Adipocyte (in vitro differentiated cells): ENCODE measurements around the gene LRRC43.

Experiments used
- DNase-seq: peaks from one replicate; pipeline ENCODE4 v3.0.0-alpha.2; 2015; ENCODE audit warnings: low read depth
- H3K27me3 ChIP-seq: replicated peaks from 2 replicates; pipeline ENCODE4 v1.7.0; 2013; ENCODE audit warnings: mild to moderate bottlenecking, low read length, moderate library complexity; ENCODE audit not compliant: control insufficient read depth, insufficient read depth
- H3K36me3 ChIP-seq: 2 replicates; pipeline ENCODE4 v1.7.0; 2013; ENCODE audit warnings: low read length, mild to moderate bottlenecking, moderate library complexity; ENCODE audit not compliant: control insufficient read depth, insufficient read depth, severe bottlenecking
- H3K4me1 ChIP-seq: 2 replicates; pipeline ENCODE4 v1.7.0; 2013; ENCODE audit warnings: mild to moderate bottlenecking, low read length, moderate library complexity; ENCODE audit not compliant: control insufficient read depth, insufficient read depth
- H3K4me3 ChIP-seq: 2 replicates; pipeline ENCODE4 v1.7.0; 2013; ENCODE audit warnings: mild to moderate bottlenecking, low read length, moderate library complexity
- H3K9ac ChIP-seq: 2 replicates; pipeline ENCODE4 v1.7.0; 2013; ENCODE audit warnings: mild to moderate bottlenecking, low read length, moderate library complexity
- H3K9me3 ChIP-seq: 2 replicates; pipeline ENCODE4 v1.7.0; 2013; ENCODE audit warnings: mild to moderate bottlenecking, low read length, moderate library complexity; ENCODE audit not compliant: control insufficient read depth

Gene LRRC43, protein sequence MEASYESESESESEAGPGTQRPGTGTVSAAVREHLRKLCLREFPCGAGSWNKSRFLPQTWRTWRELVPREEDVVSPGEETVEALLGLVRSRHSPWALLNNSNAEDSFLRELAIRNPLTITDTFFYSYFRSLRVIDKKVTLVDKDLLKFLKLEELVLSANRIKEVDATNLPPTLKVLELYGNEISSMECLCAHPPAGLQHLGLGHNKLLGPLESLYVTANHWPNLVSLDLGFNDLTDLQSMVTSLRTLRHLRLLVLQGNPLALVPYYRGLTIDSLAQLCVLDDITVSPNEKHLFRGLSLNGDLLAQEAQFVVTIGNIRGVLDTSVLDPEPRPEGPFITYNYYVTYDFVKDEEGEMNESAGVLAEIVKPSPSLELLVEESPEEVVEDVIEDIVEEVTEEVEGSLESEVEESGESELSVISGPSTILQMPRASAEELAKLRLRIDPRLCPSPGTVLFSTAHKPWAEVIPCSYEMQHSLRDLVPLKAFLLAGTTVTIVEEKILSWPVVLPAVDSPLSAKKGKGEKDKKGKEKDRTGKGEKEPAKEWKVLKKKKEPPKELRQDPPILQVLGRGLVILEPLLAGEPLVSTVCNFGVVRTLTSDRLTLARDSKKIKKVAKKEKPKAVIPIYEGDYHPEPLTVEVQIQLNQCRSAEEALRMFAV

GRCh38 chr12:122182887-122183587 is at the start of gene LRRC43:
Gene LRRC43, plus strand, starts transcription at chr12:122183123. Its CDS starts 22 bp downstream, at chr12:122183145.
- Histone ChIP-seq H3K36me3 (no peaks in the 10 kb centered on the region), H3K27me3 (no peaks in the 10 kb centered on the region), H3K4me3 (peak within 1 kb of the TSS; percentile 80), H3K9me3 (no peaks in the 10 kb centered on the region), H3K4me1 (peaks cover 5% of the 10 kb centered on the region), H3K9ac (peak within 1 kb of the TSS; percentile 77)
- DNase-seq: peak; percentile 34

- DNase-seq: no peak
- H3K4me3 ChIP-seq: no peak overlapping the region
- H3K4me1 ChIP-seq: no peaks in the 10 kb centered on the region
- no peaks in the 10 kb centered on the region for H3K9me3 ChIP-seq
- H3K27me3 ChIP-seq: no peaks in the 10 kb centered on the region
- peaks cover 69% of the 10 kb centered on the region for H3K36me3 ChIP-seq
- no peak overlapping the region for H3K9ac ChIP-seq
Observed at GRCh38 chr12:122133192-122133950, 49.6 kb upstream of the LRRC43 start.

GRCh38 chr12:122135437-122136031 is 47.4 kb upstream of the LRRC43 start:
- H3K36me3 ChIP-seq: peaks cover 60% of the 10 kb centered on the region
- H3K4me1 ChIP-seq: no peaks in the 10 kb centered on the region
- H3K4me3 ChIP-seq: no peak overlapping the region
- DNase-seq: no peak
- no peak overlapping the region for H3K9ac ChIP-seq
- H3K9me3 ChIP-seq: no peaks in the 10 kb centered on the region
- no peaks in the 10 kb centered on the region for H3K27me3 ChIP-seq

DNA sequence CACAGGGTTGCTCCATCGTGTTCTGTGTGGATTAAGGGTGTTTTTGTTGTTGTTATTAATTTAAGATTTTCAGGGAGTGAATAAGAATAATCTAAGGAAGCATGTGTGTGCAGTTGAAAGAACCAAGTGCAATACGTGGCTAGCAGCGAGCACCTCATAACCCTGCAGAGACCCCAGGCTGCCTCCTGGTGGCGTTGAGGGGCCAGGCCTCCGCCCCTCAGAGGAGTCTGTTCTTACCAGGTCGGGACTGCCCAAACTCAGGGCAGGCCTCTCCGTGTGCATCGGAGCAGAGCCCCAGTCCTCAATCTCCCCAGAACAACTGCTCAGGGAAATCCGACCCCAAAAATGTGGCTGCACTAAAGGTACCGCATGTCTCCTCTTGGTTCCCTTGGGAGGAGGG is 45.7 kb upstream of the LRRC43 start:
- DNase-seq: no peak
- H3K27me3 ChIP-seq: no peaks in the 10 kb centered on the region
- no peaks in the 10 kb centered on the region for H3K4me1 ChIP-seq
- H3K4me3 ChIP-seq: no peak overlapping the region
- H3K9ac ChIP-seq: no peak overlapping the region
- H3K9me3 ChIP-seq: no peaks in the 10 kb centered on the region
- peaks cover 61% of the 10 kb centered on the region for H3K36me3 ChIP-seq

GRCh38 chr12:122137681-122138080 is 45.2 kb upstream of the LRRC43 start:
- no peaks in the 10 kb centered on the region for H3K4me1 ChIP-seq
- H3K36me3 ChIP-seq: peaks cover 61% of the 10 kb centered on the region
- no peaks in the 10 kb centered on the region for H3K27me3 ChIP-seq
- H3K9me3 ChIP-seq: no peaks in the 10 kb centered on the region
- DNase-seq: no peak
- H3K4me3 ChIP-seq: no peak overlapping the region
- no peak overlapping the region for H3K9ac ChIP-seq

GRCh38 chr12:122138181-122138580 is 44.7 kb upstream of the LRRC43 start:
- Histone ChIP-seq H3K9me3 (no peaks in the 10 kb centered on the region), H3K36me3 (peaks cover 61% of the 10 kb centered on the region), H3K9ac (no peak overlapping the region), H3K4me1 (no peaks in the 10 kb centered on the region), H3K27me3 (no peaks in the 10 kb centered on the region), H3K4me3 (no peak overlapping the region)
- no peak for DNase-seq

- no peaks in the 10 kb centered on the region for H3K9me3 ChIP-seq
- no peak overlapping the region for H3K9ac ChIP-seq
- no peak for DNase-seq
- peaks cover 60% of the 10 kb centered on the region for H3K36me3 ChIP-seq
- H3K4me1 ChIP-seq: no peaks in the 10 kb centered on the region
- no peaks in the 10 kb centered on the region for H3K27me3 ChIP-seq
- no peak overlapping the region for H3K4me3 ChIP-seq
Observed at GRCh38 chr12:122138616-122139015, 44.3 kb upstream of the LRRC43 start.

- Histone ChIP-seq H3K4me3 (no peak overlapping the region), H3K27me3 (no peaks in the 10 kb centered on the region), H3K4me1 (no peaks in the 10 kb centered on the region), H3K9ac (no peak overlapping the region), H3K9me3 (no peaks in the 10 kb centered on the region), H3K36me3 (peaks cover 55% of the 10 kb centered on the region)
- DNase-seq: no peak
Observed at GRCh38 chr12:122139266-122139665, 43.7 kb upstream of the LRRC43 start.

- H3K4me1 ChIP-seq: no peaks in the 10 kb centered on the region
- H3K36me3 ChIP-seq: peaks cover 53% of the 10 kb centered on the region
- H3K4me3 ChIP-seq: no peak overlapping the region
- no peak overlapping the region for H3K9ac ChIP-seq
- H3K27me3 ChIP-seq: no peaks in the 10 kb centered on the region
- H3K9me3 ChIP-seq: no peaks in the 10 kb centered on the region
- DNase-seq: no peak
Observed at GRCh38 chr12:122139941-122140340, 43.0 kb upstream of the LRRC43 start.

GRCh38 chr12:122140467-122141257 is 42.3 kb upstream of the LRRC43 start:
- Histone ChIP-seq H3K36me3 (peaks cover 46% of the 10 kb centered on the region), H3K9me3 (no peaks in the 10 kb centered on the region)
- no peak for DNase-seq

More at GRCh38 chr12:122140467-122141257, 42.3 kb upstream of the LRRC43 start:
- Histone ChIP-seq H3K4me1 (no peaks in the 10 kb centered on the region), H3K4me3 (no peak overlapping the region), H3K9ac (no peak overlapping the region), H3K27me3 (no peaks in the 10 kb centered on the region)
